HG02943 (cell line): Measurements from ENCODE around the gene CDH26.

ENCODE experiments used
- ATAC-seq: cut with Tn5 transposase; IDR thresholded peaks from one replicate; pipeline ENCODE4 v1.9.1; 2021; ENCODE audit warnings: mild to moderate bottlenecking, low read depth, moderate library complexity; ENCODE audit not compliant: unreplicated experiment

CDH26 gene

GRCh38 chr20:60010689-60011458 is 52.7 kb downstream of the CDH26 start:
- ATAC-seq, result no peak

- no peak for ATAC-seq
These were observed 53.6 kb downstream of the CDH26 start for GRCh38 chr20:60011512-60012507.

GRCh38 chr20:60013296-60014139 is 55.3 kb downstream of the CDH26 start:
- ATAC-seq, result no peak

- no peak for ATAC-seq
These were observed 58.2 kb downstream of the CDH26 start for GRCh38 chr20:60016406-60016805.

GRCh38 chr20:60020251-60020650 is 62.0 kb downstream of the CDH26 start:
- no peak for ATAC-seq

GRCh38 chr20:60021104-60021503 is 62.9 kb downstream of the CDH26 start:
- ATAC-seq, result no peak

GRCh38 chr20:60022849-60023248 is 64.6 kb downstream of the CDH26 start:
- ATAC-seq, result no peak

- no peak for ATAC-seq
These were observed 66.0 kb downstream of the CDH26 start for GRCh38 chr20:60024245-60024644.

- no peak for ATAC-seq
These were observed 66.6 kb downstream of the CDH26 start for GRCh38 chr20:60024801-60025200.

GRCh38 chr20:60026010-60026409 is 67.8 kb downstream of the CDH26 start:
- no peak for ATAC-seq

- ATAC-seq, result no peak
These were observed 72.2 kb downstream of the CDH26 start for GRCh38 chr20:60030471-60030870.

GRCh38 chr20:60031107-60031506 is 72.9 kb downstream of the CDH26 start:
- no peak for ATAC-seq

- no peak for ATAC-seq
These were observed 76.2 kb downstream of the CDH26 start for GRCh38 chr20:60034231-60035110.

GRCh38 chr20:60035486-60035885 is 77.3 kb downstream of the CDH26 start:
- no peak for ATAC-seq

GRCh38 chr20:60036346-60036745 is 78.1 kb downstream of the CDH26 start:
- ATAC-seq, result no peak

- no peak for ATAC-seq
These were observed 78.7 kb downstream of the CDH26 start for GRCh38 chr20:60036746-60037499.

- no peak for ATAC-seq
These were observed 80.3 kb downstream of the CDH26 start for GRCh38 chr20:60038400-60039008.

GRCh38 chr20:60039526-60039925 is 81.3 kb downstream of the CDH26 start:
- ATAC-seq, result no peak
